Measurements from ENCODE around the gene TEK.
A peak's percentile ranks its signal among the peaks of the same experiment; 100 is the strongest.

DNA sequence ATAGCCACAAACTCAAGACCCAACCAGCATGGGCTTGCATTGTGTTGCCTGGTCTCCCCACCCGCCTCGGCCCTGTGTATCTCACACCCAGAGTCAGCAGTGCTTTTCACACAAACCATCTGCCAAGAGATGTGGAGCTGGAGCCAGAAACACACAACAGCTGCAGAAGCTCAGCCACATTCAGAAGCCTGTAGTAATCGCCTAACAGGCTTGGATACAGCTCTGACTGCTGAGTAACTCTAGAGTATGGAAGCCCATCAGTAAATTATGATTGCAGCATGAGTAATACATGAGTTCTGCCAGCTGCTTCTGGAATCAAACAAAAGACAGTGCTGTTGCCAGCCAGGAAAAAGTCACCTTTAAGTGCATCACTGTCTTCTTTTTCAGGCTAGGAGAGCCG, 16.0 kb downstream of the TEK start:
- TF ChIP-seq, protein P1, sequence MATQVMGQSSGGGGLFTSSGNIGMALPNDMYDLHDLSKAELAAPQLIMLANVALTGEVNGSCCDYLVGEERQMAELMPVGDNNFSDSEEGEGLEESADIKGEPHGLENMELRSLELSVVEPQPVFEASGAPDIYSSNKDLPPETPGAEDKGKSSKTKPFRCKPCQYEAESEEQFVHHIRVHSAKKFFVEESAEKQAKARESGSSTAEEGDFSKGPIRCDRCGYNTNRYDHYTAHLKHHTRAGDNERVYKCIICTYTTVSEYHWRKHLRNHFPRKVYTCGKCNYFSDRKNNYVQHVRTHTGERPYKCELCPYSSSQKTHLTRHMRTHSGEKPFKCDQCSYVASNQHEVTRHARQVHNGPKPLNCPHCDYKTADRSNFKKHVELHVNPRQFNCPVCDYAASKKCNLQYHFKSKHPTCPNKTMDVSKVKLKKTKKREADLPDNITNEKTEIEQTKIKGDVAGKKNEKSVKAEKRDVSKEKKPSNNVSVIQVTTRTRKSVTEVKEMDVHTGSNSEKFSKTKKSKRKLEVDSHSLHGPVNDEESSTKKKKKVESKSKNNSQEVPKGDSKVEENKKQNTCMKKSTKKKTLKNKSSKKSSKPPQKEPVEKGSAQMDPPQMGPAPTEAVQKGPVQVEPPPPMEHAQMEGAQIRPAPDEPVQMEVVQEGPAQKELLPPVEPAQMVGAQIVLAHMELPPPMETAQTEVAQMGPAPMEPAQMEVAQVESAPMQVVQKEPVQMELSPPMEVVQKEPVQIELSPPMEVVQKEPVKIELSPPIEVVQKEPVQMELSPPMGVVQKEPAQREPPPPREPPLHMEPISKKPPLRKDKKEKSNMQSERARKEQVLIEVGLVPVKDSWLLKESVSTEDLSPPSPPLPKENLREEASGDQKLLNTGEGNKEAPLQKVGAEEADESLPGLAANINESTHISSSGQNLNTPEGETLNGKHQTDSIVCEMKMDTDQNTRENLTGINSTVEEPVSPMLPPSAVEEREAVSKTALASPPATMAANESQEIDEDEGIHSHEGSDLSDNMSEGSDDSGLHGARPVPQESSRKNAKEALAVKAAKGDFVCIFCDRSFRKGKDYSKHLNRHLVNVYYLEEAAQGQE (IDR thresholded peaks at IDR 0.05), result no peak
- TF ChIP-seq ELK1 (IDR thresholded peaks at IDR 0.05; ENCODE audit: low read depth, low read length) (no peak), CEBPB (IDR thresholded peaks at IDR 0.05) (no peak), CTCF (IDR thresholded peaks at IDR 0.05) (no peak), POLR2AphosphoS2 (conservative IDR thresholded peaks at IDR 0.05; ENCODE audit: low read length) (no peak), JUN (IDR thresholded peaks at IDR 0.05) (0 out of 5 replicates have a peak, but pooled peaks of 1 of the 2 experiments have one; percentile 24), POLR2A (IDR thresholded peaks at IDR 0.05; ENCODE audit: low read length) (no peak), NFE2L2 (conservative IDR thresholded peaks at IDR 0.05; ENCODE audit: low read length) (no peak), SREBF2 (IDR thresholded peaks at IDR 0.05) (no peak)
